Mononuclear cell (primary cell): ENCODE data around the gene ANKRD61. TPM values are rescaled to one million over a fixed set of nuclear protein-coding genes. Genes with fewer than 3 reads are reported as not detected.
"Not testable (repeated sequence)": the region's sequence is repeated elsewhere in the genome, so short reads cannot be mapped to it uniquely, and the experiment has no call there.

Experiments used
- H3K27me3 ChIP-seq: 2 replicates; pipeline ENCODE4 v1.6.0; 2011; ENCODE audit warnings: low read length, control low read depth; ENCODE audit not compliant: insufficient read depth
- H3K4me1 ChIP-seq: 2 replicates; pipeline ENCODE4 v1.5.1; 2011; ENCODE audit warnings: mild to moderate bottlenecking, low read length, control low read depth; ENCODE audit not compliant: insufficient read depth
- H3K4me3 ChIP-seq: 2 replicates; pipeline ENCODE4 v1.5.1; 2011; ENCODE audit warnings: mild to moderate bottlenecking, low read length, moderate library complexity
- H3K9me3 ChIP-seq: 2 replicates; pipeline ENCODE4 v1.5.1; 2011; ENCODE audit warnings: low read depth, mild to moderate bottlenecking, control low read depth, low read length
- total RNA-seq: library from RNA; depleted of rRNA; stranded (reverse); fragments of >200 nt; gene quantifications from one replicate; pipeline ENCODE4 v1.2.3, GENCODE V29; 2012

ANKRD61 gene
- total RNA-seq, 1 donor = not detected

DNA sequence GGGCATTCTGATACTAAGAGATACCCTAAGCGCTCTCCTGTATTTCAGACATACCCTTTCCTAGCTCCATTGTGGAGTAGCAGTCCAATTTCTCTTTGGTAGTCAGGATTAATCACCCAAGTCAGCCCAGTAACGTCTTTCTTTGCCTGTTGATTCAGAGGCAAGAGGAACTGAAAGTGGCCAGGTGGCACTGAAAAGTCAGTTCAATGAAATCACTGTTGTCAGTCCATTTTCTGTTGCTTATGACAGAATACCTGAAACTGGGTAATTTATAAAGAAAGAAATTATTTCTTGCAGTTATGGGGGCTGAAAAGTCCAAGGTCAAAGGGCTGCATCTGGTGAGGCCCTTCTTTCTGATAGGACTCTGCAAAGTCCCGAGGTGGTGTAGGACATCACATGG lies 40.2 kb downstream of the ANKRD61 start:
- Histone ChIP-seq H3K9me3 (no peaks in the 10 kb centered on the region), H3K4me3 (no peak overlapping the region), H3K27me3 (no peaks in the 10 kb centered on the region), H3K4me1 (peaks cover 12% of the 10 kb centered on the region)

DNA sequence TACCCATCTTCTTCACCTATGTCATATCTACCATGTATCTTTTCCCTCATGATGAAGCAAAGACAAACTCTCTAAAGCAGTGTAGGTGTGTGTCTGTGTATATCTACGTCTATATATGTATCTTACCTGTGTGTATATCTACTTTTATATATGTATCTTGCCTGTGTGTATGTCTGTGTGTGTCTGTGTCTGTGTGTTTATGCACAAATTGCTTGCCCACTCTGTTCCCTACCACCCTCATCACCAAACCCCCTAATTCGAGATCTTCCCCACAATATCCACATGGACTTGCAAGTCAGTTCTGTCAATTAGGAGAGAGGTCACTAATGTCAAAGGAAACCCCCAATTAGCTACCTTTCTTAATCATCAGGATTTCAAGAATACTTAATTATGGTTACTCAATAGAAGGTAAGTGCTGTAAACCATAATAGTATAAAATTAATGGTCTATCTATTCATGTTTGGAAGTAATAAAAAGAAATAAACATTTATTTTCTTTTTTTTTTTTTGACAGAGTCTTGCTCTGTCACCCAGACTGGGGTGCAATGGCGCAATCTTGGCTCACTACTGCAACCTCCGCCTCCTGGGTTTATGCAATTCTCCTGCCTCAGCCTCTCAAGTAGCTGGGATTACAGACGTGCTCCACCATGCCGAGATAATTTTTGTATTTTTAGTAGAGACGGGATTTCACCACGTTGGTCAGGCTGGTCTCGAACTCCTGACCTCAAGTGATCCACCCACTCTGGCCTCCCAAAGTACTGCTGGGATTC lies 43.6 kb downstream of the ANKRD61 start:
- Histone ChIP-seq H3K4me1 (peaks cover 12% of the 10 kb centered on the region), H3K9me3 (no peaks in the 10 kb centered on the region), H3K27me3 (no peaks in the 10 kb centered on the region), H3K4me3 (no peak overlapping the region)

DNA sequence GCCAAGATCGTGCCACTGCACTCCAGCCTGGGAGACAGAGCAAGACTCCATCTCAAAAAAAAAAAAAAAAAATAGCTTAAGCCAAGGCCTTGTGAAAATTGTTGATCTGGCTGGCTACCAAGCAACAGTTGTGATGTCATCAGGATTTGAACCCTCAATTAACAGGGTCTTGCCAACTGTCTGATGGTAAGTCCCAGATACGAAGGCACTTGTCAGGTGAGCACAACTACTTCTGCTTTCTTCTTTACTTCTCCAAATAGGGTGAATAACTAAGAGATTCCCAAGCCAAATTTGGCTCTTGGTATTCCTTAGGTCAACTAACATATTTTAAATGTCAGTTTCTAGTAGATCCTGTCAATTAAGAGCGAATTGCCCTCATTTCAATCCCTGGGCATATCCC lies 47.4 kb downstream of the ANKRD61 start:
- H3K9me3 ChIP-seq = no peaks in the 10 kb centered on the region
- H3K4me3 ChIP-seq = no peak overlapping the region
- H3K27me3 ChIP-seq = no peaks in the 10 kb centered on the region
- H3K4me1 ChIP-seq = peaks cover 14% of the 10 kb centered on the region

DNA sequence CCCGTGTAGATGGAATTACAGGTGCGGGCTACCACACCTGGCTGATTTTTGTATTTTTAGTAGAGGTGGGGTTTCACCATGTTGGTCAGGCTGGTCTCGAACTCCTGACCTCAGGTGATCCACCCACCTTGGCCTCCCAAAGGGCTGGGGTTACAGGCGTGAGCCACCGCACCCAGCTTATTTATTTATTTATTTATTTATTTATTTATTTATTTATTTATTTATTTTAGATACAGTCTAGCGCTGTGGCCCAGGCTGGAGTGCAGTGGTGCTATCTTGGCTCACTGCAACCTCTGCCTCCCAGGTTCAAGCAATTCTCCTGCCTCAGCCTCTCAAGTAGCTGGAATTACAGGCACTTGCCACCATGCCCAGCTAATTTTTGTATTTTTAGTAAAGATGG lies 51.9 kb downstream of the ANKRD61 start:
- H3K4me1 ChIP-seq, H3K9me3 ChIP-seq, H3K27me3 ChIP-seq, H3K4me3 ChIP-seq: not testable (repeated sequence)

Other genes with a start within 250 kb of the ANKRD61 start
- gene RNF216, start 249.7 kb upstream of the ANKRD61 start, total RNA-seq = 93.6 TPM
- gene OCM, start 150.6 kb upstream of the ANKRD61 start, total RNA-seq = 0.52 TPM
- 64.9 TPM for gene CCZ1, start 132.6 kb upstream of the ANKRD61 start, total RNA-seq
- 0.10 TPM for gene RSPH10B, start 60.7 kb upstream of the ANKRD61 start, total RNA-seq
- 11.5 TPM for gene PMS2, start 22.3 kb upstream of the ANKRD61 start, total RNA-seq
- gene AIMP2, start 22.1 kb upstream of the ANKRD61 start, total RNA-seq = 6.4 TPM
- 173 TPM for gene EIF2AK1, start 27.8 kb downstream of the ANKRD61 start, total RNA-seq
- gene USP42, start 73.6 kb downstream of the ANKRD61 start, total RNA-seq = 22.0 TPM
- gene CYTH3, start 241.2 kb downstream of the ANKRD61 start, total RNA-seq = 8.3 TPM